ENCODE measurements around the gene DIS3L2.
"Not testable (repeated sequence)": the region's sequence is repeated elsewhere in the genome, so short reads cannot be mapped to it uniquely, and the experiment has no call there.

DIS3L2 gene

GRCh38 chr2:232116852-232117251 is 155.3 kb downstream of the DIS3L2 start:
- no peak for DNase-seq (ENCODE audit: low read depth)

- no peak for DNase-seq (ENCODE audit: low read depth)
Observed at GRCh38 chr2:232117413-232117812, 155.9 kb downstream of the DIS3L2 start.

- peak; percentile 37 for DNase-seq (ENCODE audit: low read depth)
Observed at GRCh38 chr2:232120911-232121310, 159.4 kb downstream of the DIS3L2 start.

- DNase-seq (ENCODE audit: low read depth) = no peak
Observed at GRCh38 chr2:232124309-232124708, 162.8 kb downstream of the DIS3L2 start.

GRCh38 chr2:232126301-232127099 is 165.0 kb downstream of the DIS3L2 start:
- DNase-seq (ENCODE audit: low read depth) = no peak

- no peak for DNase-seq (ENCODE audit: low read depth)
Observed at GRCh38 chr2:232129483-232129882, 168.0 kb downstream of the DIS3L2 start.

GRCh38 chr2:232132181-232132580 is 170.7 kb downstream of the DIS3L2 start:
- DNase-seq (ENCODE audit: low read depth) = no peak

- DNase-seq (ENCODE audit: low read depth) = no peak
Observed at GRCh38 chr2:232133078-232133477, 171.6 kb downstream of the DIS3L2 start.

GRCh38 chr2:232134939-232135338 is 173.4 kb downstream of the DIS3L2 start:
- no peak for DNase-seq (ENCODE audit: low read depth)

- DNase-seq (ENCODE audit: low read depth) = no peak
Observed at GRCh38 chr2:232137356-232138147, 176.0 kb downstream of the DIS3L2 start.

GRCh38 chr2:232138441-232138840 is 176.9 kb downstream of the DIS3L2 start:
- no peak for DNase-seq (ENCODE audit: low read depth)

- DNase-seq (ENCODE audit: low read depth) = no peak
Observed at GRCh38 chr2:232139171-232139594, 177.7 kb downstream of the DIS3L2 start.

- no peak for DNase-seq (ENCODE audit: low read depth)
Observed at GRCh38 chr2:232139786-232140562, 178.5 kb downstream of the DIS3L2 start.

- DNase-seq (ENCODE audit: low read depth) = no peak
Observed at GRCh38 chr2:232141591-232141990, 180.1 kb downstream of the DIS3L2 start.

- DNase-seq (ENCODE audit: low read depth) = no peak
Observed at GRCh38 chr2:232142049-232142448, 180.5 kb downstream of the DIS3L2 start.

- DNase-seq (ENCODE audit: low read depth) = no peak
Observed at GRCh38 chr2:232142502-232142901, 181.0 kb downstream of the DIS3L2 start.

GRCh38 chr2:232146294-232146693 is 184.8 kb downstream of the DIS3L2 start:
- DNase-seq (ENCODE audit: low read depth) = no peak

GRCh38 chr2:232147440-232148077 is 186.0 kb downstream of the DIS3L2 start:
- DNase-seq (ENCODE audit: low read depth) = no peak

GRCh38 chr2:232162187-232162586 is 200.7 kb downstream of the DIS3L2 start:
- no peak for DNase-seq (ENCODE audit: low read depth)

GRCh38 chr2:232170396-232170795 is 208.9 kb downstream of the DIS3L2 start:
- no peak for DNase-seq (ENCODE audit: low read depth)

GRCh38 chr2:232174662-232175061 is 213.1 kb downstream of the DIS3L2 start:
- no peak for DNase-seq (ENCODE audit: low read depth)

- not testable (repeated sequence) for DNase-seq (ENCODE audit: low read depth)
Observed at GRCh38 chr2:232176587-232176986, 215.1 kb downstream of the DIS3L2 start.
